Measurements from ENCODE around the gene MMD2.

DNA sequence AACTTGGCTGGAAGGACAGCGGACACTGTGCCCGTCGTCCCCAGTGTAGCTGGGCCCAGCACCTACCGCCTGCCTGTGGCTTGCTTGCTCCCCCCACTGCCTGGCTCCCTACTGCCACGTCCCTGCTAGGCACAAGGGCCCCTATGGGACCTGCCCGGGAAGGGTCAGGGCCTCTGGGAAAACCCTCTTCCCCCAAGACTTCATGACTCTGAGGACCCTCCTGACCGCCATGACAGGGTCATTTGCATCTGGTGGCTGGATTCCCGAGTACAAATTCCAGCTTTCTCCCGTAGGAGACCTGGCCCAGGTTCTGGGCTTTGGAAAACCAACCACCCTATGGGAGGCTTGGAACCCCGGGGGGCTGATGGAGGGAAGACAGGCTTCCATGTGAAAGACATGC, 1.4 kb upstream of the MMD2 start:
- TF ChIP-seq, protein P1, sequence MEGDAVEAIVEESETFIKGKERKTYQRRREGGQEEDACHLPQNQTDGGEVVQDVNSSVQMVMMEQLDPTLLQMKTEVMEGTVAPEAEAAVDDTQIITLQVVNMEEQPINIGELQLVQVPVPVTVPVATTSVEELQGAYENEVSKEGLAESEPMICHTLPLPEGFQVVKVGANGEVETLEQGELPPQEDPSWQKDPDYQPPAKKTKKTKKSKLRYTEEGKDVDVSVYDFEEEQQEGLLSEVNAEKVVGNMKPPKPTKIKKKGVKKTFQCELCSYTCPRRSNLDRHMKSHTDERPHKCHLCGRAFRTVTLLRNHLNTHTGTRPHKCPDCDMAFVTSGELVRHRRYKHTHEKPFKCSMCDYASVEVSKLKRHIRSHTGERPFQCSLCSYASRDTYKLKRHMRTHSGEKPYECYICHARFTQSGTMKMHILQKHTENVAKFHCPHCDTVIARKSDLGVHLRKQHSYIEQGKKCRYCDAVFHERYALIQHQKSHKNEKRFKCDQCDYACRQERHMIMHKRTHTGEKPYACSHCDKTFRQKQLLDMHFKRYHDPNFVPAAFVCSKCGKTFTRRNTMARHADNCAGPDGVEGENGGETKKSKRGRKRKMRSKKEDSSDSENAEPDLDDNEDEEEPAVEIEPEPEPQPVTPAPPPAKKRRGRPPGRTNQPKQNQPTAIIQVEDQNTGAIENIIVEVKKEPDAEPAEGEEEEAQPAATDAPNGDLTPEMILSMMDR (IDR thresholded peaks at IDR 0.05; ENCODE audit: low read depth, low read length, poor library complexity, severe bottlenecking) = no peak
- no peak for TF ChIP-seq EZH2phosphoT487 (IDR thresholded peaks at IDR 0.05; ENCODE audit: borderline replicate concordance, low read length)
